HG03469 (cell line): ENCODE measurements around the gene CLDN19.
"Not testable (repeated sequence)": the region's sequence is repeated elsewhere in the genome, so short reads cannot be mapped to it uniquely, and the experiment has no call there.

ENCODE experiments used
- ATAC-seq: cut with Tn5 transposase; IDR thresholded peaks from one replicate; pipeline ENCODE4 v1.9.1; 2021; ENCODE audit warnings: mild to moderate bottlenecking, moderate library complexity, moderate number of reproducible peaks; ENCODE audit not compliant: unreplicated experiment

The CLDN19 gene

GRCh38 chr1:42761567-42761966, 21.5 kb upstream of the CLDN19 start:
- no peak for ATAC-seq

GRCh38 chr1:42759114-42759513, 19.1 kb upstream of the CLDN19 start:
- no peak for ATAC-seq

GRCh38 chr1:42758641-42759040, 18.6 kb upstream of the CLDN19 start:
- no peak for ATAC-seq

GRCh38 chr1:42757892-42758275, 17.8 kb upstream of the CLDN19 start:
- ATAC-seq: no peak

- no peak for ATAC-seq
Observed at GRCh38 chr1:42756956-42757891, 17.2 kb upstream of the CLDN19 start.

GRCh38 chr1:42753070-42753469, 13.0 kb upstream of the CLDN19 start:
- no peak for ATAC-seq

GRCh38 chr1:42752284-42752683, 12.2 kb upstream of the CLDN19 start:
- ATAC-seq: no peak

GRCh38 chr1:42751511-42752070, 11.6 kb upstream of the CLDN19 start:
- ATAC-seq: not testable (repeated sequence)

GRCh38 chr1:42750041-42750440, 10.0 kb upstream of the CLDN19 start:
- no peak for ATAC-seq

- no peak for ATAC-seq
Observed at GRCh38 chr1:42748461-42749410, 8.7 kb upstream of the CLDN19 start.

- no peak for ATAC-seq
Observed at GRCh38 chr1:42748021-42748420, 8.0 kb upstream of the CLDN19 start.

- no peak for ATAC-seq
Observed at GRCh38 chr1:42747125-42747524, 7.1 kb upstream of the CLDN19 start.

GRCh38 chr1:42746436-42747105, 6.5 kb upstream of the CLDN19 start:
- no peak for ATAC-seq

- ATAC-seq: no peak
Observed at GRCh38 chr1:42745851-42746250, 5.8 kb upstream of the CLDN19 start.

- ATAC-seq: no peak
Observed at GRCh38 chr1:42744148-42744413, 4.0 kb upstream of the CLDN19 start.

- ATAC-seq: no peak
Observed at GRCh38 chr1:42743317-42744147, 3.5 kb upstream of the CLDN19 start.

- ATAC-seq: no peak
Observed at GRCh38 chr1:42742617-42743316, 2.7 kb upstream of the CLDN19 start.

- no peak for ATAC-seq
Observed at GRCh38 chr1:42742141-42742540, 2.1 kb upstream of the CLDN19 start.

GRCh38 chr1:42741706-42742105, 1.7 kb upstream of the CLDN19 start:
- ATAC-seq: no peak
